Right ventricle myocardium superior (tissue), 1 donor: ENCODE measurements around the gene DRAP1. TPM values are rescaled to one million over a fixed set of nuclear protein-coding genes. Genes with fewer than 3 reads are reported as not detected.
A peak's percentile ranks its signal among the peaks of the same experiment; 100 is the strongest.

ENCODE experiments used
- ATAC-seq: fragments of 200-7000 bp; cut with Tn5 transposase; one replicate; pipeline ENCODE4 v1.9.1; 2020; ENCODE audit warnings: mild to moderate bottlenecking; ENCODE audit not compliant: poor library complexity
- DNase-seq: peaks from one replicate; pipeline ENCODE4 v3.0.0-alpha.2; 2020
- intact Hi-C: fragments of 100-400 bp; cut with DNase I; formaldehyde crosslinking; loops from one replicate; pipeline ENCODE4 v1.11.2; 2022
- long read RNA-seq: library from polyadenylated mRNA; unstranded; transcript quantifications from one replicate; pipeline ENCODE4 v2.0.0, GENCODE V29; 2021
- total RNA-seq: library from RNA; stranded (reverse); fragmentation: NEBNext Ultra II Directional; extraction: Animal tissue kit (Norgen Biotek cat#: 25700); gene quantifications from one replicate; pipeline ENCODE4 v1.2.1, GENCODE V29; 2021
- donor health status: DM: no; HTN: yes; CAD: no; lungs with severe emphysema.

DRAP1 gene, protein sequence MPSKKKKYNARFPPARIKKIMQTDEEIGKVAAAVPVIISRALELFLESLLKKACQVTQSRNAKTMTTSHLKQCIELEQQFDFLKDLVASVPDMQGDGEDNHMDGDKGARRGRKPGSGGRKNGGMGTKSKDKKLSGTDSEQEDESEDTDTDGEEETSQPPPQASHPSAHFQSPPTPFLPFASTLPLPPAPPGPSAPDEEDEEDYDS
- 81.9 TPM for total RNA-seq
- long read RNA-seq, transcript DRAP1-201 (7 exons, 989 nt): major isoform, 104 of 108 reads
- long read RNA-seq, partial matches to known transcripts: 1 of 108 reads
- long read RNA-seq, other reads (novel, unspliced or antisense): 1 of 108 reads

DNA sequence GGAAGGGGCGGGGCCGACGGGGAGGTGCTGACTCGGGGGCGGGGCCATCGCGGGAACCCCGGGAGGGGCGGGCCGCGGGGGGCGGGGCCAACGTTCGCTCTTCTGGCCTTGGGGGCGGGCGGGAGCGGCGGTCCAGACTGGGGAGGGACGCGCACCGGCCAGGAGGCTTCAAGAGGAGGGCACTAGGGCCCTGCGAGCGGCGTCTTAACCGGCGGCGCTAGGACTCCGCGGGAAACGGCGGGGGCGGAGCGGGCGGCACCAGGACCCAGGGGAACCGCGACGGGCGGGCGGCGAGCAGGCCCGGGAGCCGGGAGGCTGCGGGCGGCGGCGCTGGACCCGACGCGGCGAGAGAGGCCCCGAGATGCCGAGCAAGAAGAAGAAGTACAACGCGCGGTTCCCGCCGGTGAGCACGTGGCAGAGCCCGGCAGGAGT, at the start of gene DRAP1:
TSS of gene DRAP1 (plus strand) at position 286 of the 432 bp plus-strand sequence. CDS start at position 362, 76 bp downstream.
- peak; percentile 99 for DNase-seq
- ATAC-seq: peak; percentile 95
- intact Hi-C loops: no loop called here

DNA sequence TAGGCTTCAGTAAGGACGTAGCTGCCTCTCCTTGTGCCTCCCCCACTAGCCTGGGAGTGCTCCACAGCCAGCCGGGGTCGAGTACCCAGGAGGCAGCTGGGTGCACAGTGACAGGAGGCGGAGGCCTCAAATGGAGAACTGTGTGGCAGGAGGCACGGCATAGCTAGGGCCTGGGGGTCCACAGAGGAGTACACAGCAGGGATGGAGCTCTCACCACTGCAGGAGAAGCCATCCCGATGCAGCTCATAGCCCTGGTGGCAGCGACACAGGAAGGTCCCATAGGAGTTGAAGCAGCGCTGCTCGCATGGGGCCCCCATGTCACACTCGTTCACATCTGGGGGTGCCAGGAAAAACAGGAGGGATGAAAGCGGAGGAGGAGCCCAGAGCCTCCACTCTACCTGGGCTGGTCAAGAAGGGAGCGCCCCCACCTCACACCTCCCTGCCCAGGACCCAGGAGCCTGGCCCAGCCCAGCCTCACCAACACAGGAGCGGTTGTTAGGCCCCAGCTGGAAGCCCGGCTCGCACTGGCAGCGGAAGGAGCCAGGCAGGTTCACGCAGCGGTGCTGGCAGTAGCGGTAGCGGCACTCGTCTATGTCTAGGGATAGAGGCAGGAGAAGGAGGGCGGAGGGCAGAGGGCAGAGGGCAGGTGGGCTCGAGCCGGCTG, 49.5 kb upstream of the DRAP1 start:
- DNase-seq: peak; percentile 42
- intact Hi-C loops: no loop called here
- ATAC-seq: no peak

DNA sequence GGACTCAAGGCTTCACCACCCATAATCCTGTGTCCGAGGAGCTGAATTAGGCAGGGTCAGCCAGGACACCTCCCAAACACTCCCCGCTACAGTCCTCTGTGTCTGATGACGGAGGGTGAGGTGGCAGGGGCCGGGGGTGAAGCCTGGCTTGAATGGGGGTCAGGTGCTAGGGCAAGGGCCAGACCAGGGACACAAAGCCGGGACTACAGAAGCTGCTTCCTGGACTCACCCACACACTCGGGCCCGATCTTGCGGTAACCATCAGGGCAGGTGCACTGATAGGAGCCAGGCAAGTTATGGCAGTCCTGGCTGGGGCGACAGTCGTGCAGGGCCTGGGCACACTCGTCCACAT, 48.9 kb upstream of the DRAP1 start:
- ATAC-seq (no peak), DNase-seq (peak; percentile 37)
- intact Hi-C loops: no loop called here

DNA sequence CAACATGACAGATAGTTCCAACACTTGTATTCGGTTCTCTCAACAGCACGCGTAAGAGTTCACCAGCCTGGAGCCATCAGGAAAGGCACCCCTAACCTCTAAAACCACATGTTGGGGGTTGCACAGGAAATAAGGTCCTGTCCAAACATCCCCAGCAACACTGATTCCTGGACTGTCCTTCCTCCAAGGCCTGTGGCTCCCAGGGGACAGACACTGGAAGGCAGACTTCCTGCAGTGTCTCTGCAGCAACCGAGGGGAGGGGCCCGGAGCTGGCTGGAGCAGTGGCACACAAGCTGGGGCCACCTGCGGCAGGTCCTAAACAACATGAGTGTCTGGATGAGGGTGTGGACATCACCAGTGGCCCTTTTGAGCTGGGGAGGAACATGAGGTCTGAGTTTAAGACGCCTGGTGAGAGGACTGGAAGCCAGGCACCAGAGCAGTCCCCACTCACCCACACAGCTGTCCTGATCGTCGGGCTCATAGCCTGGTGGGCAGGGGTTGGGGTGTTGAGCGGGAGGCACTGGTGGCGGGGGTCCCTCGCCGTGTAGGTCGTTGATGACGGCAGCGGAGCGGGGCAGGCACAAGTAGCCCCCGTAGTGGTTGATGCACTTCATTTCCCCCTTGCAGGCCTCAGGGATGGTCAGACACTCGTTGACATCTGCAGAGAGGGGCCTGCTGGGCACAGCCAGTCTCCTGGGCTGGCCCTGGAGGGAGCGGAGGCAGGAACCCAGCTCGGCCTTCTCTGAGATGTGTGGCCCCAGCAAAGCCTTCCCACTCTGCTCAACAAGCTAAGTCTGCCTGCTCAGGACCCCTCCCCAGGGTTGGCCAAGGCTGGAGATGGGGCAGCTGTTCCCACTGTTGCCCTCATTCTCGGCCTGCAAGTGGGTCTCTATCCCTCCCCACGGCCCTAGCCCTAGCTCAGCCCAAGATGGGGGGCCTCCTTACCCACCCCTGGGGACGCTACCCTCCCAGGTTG, 48.2 kb upstream of the DRAP1 start:
- intact Hi-C loops: no loop called here
- peak; percentile 76 for DNase-seq
- no peak for ATAC-seq

DNA sequence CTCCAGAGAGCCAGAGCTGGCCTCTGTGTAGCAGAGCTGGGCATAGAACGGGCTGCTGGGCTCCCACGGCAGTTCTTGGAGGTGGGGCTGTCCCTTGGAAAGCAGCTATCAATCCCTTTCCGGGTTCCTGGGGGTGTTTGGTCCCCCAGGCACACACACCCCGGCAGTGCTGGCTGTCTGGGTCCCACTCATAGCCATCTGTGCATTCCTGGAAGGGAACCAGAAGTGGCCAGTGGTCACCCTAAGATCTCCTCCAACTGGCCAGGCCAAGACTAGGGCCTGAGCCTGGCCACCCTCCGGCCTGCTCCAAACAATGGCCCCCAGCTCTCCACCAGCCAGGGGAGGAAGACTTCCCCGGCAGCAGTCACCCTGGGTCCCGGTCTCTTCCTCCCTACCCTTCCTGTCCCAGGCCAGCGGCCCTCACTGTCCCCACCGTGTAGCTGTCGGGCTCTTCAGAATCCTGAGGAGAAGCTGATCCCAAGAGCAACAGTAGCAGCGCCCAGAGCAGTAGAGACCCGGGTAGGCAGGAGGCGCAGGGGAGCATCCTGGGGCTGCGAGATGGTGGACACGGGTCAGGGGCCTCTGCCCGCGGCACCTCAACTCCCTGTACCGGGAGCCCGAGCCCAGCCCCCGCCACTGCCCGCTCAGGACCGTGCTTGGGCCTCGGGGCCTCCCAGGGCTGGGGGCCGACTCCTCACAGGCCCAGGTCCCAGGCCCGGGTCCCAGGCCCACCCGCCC, 47.2 kb upstream of the DRAP1 start:
- ATAC-seq: peak; percentile 9
- intact Hi-C loops: no loop called here
- DNase-seq: peak; percentile 56

DNA sequence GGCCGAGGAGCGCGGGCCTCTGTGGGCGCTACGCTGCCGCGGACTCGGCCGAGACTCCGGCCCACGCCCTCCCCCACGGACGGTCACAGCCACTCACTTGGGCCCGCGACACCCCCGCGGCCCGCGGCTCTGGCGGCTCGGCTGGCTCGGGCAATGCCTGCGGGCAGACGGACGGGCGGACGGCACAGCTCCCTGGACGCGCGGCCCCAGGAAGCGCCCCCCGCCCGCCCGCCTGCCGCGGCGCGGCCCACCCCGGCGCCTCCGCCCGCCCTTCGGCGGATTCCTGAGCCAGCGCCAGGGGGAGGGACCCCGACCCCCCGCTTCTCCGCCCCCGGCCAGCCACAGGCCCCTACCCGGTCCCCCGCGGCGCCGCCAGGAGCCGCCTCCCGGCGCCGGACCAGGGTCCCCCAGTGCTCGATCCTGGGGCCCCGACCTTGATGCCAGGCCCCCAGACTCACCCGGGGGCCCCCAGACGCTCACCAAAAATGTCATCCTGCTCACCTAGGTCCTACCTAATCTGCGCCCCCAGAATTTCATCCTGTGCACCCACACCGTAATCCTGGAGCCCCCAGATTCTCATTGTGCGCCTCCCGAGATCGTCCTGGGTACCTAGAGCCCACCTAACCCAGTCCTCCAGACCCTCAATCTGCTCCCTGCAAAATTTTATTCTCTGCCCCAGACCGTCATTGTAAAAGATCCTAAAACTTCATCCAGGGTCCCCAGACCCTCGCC, 46.5 kb upstream of the DRAP1 start, which contains the start of gene EFEMP2:
TSS of gene EFEMP2 (minus strand) at position 215 of the 732 bp plus-strand sequence. CDS start 446 bp downstream, outside the sequence.
- intact Hi-C loops: no loop called here
- ATAC-seq: peak; percentile 42
- peak; percentile 69 for DNase-seq

DNA sequence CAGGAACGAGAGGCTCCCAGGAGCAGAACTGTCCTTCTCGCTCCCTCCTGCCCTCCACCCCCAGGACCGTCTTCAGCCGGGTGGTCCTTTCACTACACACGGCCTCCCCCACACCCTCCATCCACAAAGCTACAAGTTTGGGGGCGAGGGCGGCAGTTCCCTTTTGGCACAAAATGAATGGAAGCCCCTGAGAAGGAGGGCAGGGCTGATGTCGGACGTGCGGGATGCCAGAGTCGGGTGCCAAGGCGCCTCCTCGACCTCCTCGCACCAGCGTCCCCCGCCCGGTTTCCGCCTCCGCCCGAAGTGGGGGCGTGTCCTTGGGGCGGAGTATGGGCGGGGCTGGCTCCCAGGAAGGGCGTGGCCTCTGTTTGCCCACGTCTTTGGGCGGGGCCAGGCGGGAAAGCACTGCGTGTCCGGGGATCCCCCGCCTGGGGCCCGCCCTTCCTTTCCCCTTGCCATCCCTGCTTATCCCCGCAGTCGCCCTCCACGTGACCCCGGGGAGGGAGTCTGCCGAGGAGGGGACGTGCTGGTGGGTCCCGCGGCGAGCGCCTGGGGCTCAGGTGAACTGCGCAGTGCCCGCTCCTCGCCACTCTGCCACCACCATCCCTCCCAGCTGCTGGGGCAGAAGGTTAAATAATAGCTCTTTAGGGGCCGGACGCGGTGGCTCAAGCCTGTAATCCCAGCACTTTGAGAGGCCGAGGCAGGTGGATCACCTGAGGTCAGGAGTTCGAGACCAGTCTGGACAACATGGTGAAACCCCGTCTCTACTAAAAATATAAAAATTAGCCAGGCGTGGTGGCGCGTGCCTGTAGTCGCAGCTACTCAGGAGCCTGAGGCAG, 45.7 kb upstream of the DRAP1 start:
- DNase-seq (peak; percentile 98), ATAC-seq (peak; percentile 96)
- intact Hi-C loops: no loop called here

DNA sequence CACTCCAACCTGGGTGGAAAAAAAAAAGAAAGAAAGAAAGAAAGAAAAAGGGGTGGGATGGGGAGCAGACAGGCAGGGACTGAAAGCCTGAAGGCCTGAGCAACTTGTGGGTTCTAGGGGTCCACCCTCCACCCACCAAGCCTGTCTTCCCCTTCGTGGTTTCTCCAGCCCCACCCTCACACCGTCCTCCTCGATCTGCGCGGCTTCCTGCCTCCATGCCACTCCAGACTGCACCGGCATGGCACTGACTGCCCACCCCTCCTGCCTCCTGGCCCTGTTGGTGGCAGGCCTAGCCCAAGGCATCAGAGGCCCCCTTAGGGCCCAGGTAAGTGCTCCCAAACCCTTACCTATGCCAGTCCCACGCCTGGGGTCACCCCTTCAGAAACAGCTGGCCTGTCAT, 39.6 kb upstream of the DRAP1 start, which contains the start of gene CTSW:
TSS of gene CTSW (plus strand) at position 221 of the 400 bp plus-strand sequence. CDS start at position 239, 18 bp downstream.
- no peak for ATAC-seq
- intact Hi-C loops: no loop called here
- DNase-seq: no peak

DNA sequence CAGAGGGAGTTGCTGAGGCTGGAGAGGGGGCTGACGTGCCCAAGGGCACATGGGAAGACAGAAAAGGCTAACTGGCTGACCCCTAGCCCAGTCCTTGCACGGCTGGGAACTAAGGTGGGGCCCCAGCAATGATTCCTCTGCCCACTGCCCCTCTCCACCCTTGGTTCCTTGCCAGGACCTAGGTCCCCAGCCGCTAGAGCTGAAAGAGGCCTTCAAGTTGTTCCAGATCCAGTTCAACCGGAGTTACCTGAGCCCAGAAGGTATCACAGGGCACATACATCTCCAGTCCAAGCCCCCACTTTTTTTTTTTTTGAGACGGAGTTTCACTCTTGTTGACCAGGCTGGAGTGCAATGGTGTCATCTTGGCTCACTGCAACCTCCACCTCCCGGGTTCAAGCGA, 39.2 kb upstream of the DRAP1 start:
- intact Hi-C loops: no loop called here
- no peak for ATAC-seq
- no peak for DNase-seq

DNA sequence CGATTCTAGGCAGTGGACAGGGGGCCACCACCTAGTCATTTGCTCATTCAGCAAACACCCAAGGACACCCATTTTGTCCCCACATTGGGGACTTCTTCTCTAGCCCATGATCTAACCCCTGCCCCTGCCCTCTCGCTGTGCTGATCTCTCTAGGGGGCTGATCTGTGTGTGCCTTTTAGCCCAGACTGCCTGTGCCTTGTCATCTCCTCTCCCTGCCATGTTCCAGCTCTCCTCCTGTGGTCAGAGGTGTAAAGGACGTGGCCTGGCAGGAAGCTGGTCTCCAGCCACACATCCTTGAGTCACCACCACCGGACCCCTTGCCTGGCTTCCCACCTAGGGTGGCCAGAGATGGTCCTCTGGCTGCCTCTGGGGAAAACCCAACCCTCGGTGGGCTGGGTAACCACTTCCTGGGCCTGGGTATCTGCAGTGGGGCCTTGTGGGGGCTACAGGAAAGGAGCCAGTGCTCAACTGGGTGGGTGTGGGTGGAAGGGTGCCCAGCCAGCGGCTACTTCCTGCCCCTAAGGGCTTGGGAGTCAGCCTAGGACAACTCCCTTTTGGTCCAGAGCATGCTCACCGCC, 38.3 kb upstream of the DRAP1 start:
- DNase-seq (no peak), ATAC-seq (no peak)
- intact Hi-C loops: no loop called here

DNA sequence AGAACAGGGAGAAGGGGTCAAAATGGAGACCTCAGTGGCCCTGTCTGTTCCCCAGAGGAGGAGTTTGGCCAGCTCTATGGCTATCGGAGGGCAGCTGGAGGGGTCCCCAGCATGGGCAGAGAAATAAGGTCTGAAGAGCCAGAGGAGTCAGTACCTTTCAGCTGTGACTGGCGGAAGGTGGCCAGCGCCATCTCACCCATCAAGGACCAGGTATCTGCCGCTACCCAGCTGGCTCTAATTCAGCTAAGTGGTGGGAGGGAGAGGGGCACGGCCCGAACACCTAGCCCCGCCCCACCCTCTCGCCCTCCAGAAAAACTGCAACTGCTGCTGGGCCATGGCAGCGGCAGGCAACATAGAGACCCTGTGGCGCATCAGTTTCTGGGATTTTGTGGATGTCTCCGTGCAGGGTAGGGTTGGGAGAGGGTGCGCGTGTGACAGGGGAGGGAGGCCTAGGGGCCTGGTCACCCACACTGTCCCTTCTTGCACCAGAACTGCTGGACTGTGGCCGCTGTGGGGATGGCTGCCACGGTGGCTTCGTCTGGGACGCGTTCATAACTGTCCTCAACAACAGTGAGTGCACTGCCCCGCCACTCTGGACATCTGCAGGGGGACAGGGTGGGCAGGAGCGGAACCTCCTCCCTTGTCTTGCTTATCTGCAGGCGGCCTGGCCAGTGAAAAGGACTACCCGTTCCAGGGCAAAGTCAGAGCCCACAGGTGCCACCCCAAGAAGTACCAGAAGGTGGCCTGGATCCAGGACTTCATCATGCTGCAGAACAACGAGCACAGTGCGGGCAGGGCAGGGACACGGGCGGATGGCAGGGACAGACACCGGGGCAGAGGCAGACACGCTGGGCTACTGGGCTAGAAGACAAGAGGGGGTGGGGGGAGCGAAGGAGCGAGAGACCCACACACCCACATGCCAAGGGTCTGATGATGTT, 36.8 kb upstream of the DRAP1 start:
- ATAC-seq: no peak
- intact Hi-C loops: no loop called here

DNA sequence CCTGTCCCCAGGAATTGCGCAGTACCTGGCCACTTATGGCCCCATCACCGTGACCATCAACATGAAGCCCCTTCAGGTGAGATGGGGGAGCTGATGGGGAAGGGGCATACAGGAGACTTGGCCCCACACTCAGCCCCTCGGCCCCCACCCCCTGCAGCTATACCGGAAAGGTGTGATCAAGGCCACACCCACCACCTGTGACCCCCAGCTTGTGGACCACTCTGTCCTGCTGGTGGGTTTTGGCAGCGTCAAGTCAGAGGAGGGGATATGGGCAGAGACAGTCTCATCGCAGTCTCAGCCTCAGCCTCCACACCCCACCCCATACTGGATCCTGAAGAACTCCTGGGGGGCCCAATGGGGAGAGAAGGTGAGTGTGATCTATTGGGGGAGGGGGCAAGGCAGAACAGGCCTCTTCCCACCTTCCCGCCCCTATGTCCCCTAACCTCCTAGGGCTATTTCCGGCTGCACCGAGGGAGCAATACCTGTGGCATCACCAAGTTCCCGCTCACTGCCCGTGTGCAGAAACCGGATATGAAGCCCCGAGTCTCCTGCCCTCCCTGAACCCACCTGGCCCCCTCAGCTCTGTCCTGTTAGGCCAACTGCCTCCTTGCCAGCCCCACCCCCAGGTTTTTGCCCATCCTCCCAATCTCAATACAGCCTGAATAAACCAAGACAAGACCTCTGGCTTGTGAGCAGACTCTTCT, 36.0 kb upstream of the DRAP1 start:
- no peak for ATAC-seq
- no peak for DNase-seq
- intact Hi-C loops: no loop called here

More for the DNA sequence above, 36.8 kb upstream of the DRAP1 start:
- peak; percentile 14 for DNase-seq

DNA sequence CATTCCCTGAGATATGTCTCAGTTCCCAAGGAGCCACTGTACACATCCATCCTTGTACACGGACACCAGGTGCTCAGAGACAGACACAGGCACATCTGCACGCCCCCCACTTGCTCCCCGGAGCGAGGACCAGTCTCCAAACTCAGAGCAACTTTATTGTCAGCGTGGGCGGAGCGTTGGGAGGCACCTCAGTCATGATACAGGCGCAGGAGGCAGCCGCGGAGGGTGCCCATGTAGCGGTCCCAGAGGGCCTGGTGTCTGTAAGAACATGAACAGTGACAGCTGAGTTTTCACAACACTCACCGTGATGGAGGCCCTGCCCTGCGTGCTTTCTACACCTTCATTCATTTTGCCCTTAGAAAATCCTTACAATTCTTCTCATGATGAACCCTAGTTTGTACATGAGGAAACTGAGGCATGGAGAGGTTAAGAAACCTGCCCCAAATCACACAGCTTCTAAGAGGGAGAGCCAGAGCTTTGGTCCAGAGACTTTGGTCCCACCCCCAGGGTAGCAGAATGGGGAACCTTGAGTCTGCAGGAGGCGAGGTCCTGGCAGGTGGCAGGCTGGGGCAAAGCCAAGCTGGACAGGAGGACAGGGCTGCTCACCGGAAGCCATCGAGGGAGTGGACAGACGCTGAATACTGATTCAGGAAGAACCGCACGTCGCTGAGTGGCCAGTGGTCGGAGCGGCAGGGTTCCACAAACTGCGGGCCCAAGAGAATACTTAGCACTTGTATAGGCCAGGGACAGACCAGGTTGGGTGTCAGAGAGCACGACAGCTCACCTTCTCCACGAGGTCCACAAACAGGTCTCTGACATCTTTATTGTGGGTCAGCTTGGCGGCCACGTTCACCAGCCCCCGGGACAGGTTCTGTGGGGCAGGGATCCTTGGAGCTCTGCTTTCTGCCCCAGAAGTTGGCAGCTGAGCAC, 35.2 kb upstream of the DRAP1 start:
- intact Hi-C loops: no loop called here
- DNase-seq (no peak), ATAC-seq (no peak)

DNA sequence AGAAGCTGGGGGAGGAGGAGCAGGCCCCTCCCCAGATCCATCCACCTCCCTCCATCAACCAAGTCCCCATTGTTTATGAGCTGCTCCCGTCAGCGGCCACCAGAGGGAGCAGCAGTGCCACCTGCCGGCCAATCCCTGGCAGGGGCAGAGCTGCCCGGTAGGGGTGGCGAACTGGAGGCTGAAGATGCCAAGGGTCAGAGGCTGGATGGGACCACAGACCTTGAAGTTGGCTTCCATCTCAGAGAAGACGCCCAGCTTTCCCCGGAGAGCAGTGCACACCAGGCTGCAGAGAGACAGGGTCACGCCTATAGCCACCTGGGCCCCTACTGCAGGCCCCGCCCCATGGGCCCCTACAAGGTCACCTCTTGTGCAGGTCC, 34.5 kb upstream of the DRAP1 start:
- peak; percentile 27 for ATAC-seq
- peak; percentile 85 for DNase-seq
- intact Hi-C loops: no loop called here
